HEK293 (cell line): ENCODE results near the gene MMP19.

ENCODE experiments used
- BCL11A ChIP-seq: fragments of 450-650 bp; formaldehyde crosslinking; IDR thresholded peaks from 2 replicates; pipeline ENCODE4 v1.5.1; 2016; ENCODE audit warnings: low read depth, missing biosample characterization, missing genetic modification characterization
- CTCF ChIP-seq: fragments of 450-650 bp; formaldehyde crosslinking; IDR thresholded peaks from 2 replicates; pipeline ENCODE4 v1.5.1; 2016; ENCODE audit warnings: missing biosample characterization, missing genetic modification characterization
- GLIS1 ChIP-seq: fragments of 450-650 bp; formaldehyde crosslinking; IDR thresholded peaks from 2 replicates; pipeline ENCODE4 v1.5.1; 2016; ENCODE audit warnings: missing biosample characterization, missing genetic modification characterization
- MYNN ChIP-seq: fragments of 450-650 bp; formaldehyde crosslinking; IDR thresholded peaks from 2 replicates; pipeline ENCODE4 v1.5.1; 2016; ENCODE audit warnings: missing biosample characterization, missing genetic modification characterization, borderline replicate concordance
- SP2 ChIP-seq: fragments of 450-650 bp; formaldehyde crosslinking; IDR thresholded peaks from 2 replicates; pipeline ENCODE4 v1.5.1; 2016; ENCODE audit warnings: missing biosample characterization, missing genetic modification characterization
- ZNF146 ChIP-seq: fragments of 450-650 bp; formaldehyde crosslinking; IDR thresholded peaks from 2 replicates; pipeline ENCODE4 v1.5.1; 2016; ENCODE audit warnings: missing biosample characterization, missing genetic modification characterization
- ZNF2 ChIP-seq: fragments of 450-650 bp; formaldehyde crosslinking; IDR thresholded peaks from 2 replicates; pipeline ENCODE4 v1.5.1; 2016; ENCODE audit warnings: missing biosample characterization, missing genetic modification characterization
- ZNF280D ChIP-seq: fragments of 450-650 bp; formaldehyde crosslinking; IDR thresholded peaks from 2 replicates; pipeline ENCODE4 v1.5.1; 2016; ENCODE audit warnings: missing biosample characterization, missing genetic modification characterization
- ZNF37A ChIP-seq: fragments of 450-650 bp; IDR thresholded peaks from 2 replicates; pipeline ENCODE4 v1.5.1; 2018; ENCODE audit warnings: missing biosample characterization, missing genetic modification characterization
- ZNF670 ChIP-seq: fragments of 450-650 bp; formaldehyde crosslinking; IDR thresholded peaks from 2 replicates; pipeline ENCODE4 v1.5.1; 2016; ENCODE audit warnings: missing biosample characterization, missing genetic modification characterization, low read depth
- ZNF776 ChIP-seq: fragments of 450-650 bp; formaldehyde crosslinking; IDR thresholded peaks from 2 replicates; pipeline ENCODE4 v1.5.0; 2017; ENCODE audit warnings: missing biosample characterization, missing genetic modification characterization, borderline replicate concordance

GRCh38 chr12:55815473-55815872 is 27.3 kb downstream of the MMP19 start:
- no peak for TF ChIP-seq ZNF776
- no peak for TF ChIP-seq ZNF670 (tag by site-specific recombination)
- TF ChIP-seq CTCF, result no peak
- TF ChIP-seq ZNF280D (tag by site-specific recombination), result no peak
- no peak for TF ChIP-seq MYNN
- no peak for TF ChIP-seq GLIS1 (tag by site-specific recombination)
- no peak for TF ChIP-seq ZNF2
- TF ChIP-seq BCL11A (tag by site-specific recombination), result no peak
- no peak for TF ChIP-seq SP2 (tag by site-specific recombination)
- TF ChIP-seq ZNF146 (tag by site-specific recombination), result no peak
- TF ChIP-seq ZNF37A (tag by site-specific recombination), result no peak
